CD4-positive, CD25-positive, alpha-beta regulatory T cell (primary cell): Measurements from ENCODE around the gene RASL10B. TPM values are rescaled to one million over a fixed set of nuclear protein-coding genes. Genes with fewer than 3 reads are reported as not detected.

ENCODE experiments used
- ATAC-seq, 2 donors: fragments of 150-1000 bp; cut with Tn5 transposase; one replicate each; pipeline ENCODE4 v1.10.0; 2021; ENCODE audit warnings: low read depth in 2 of 2, moderate number of reproducible peaks in 2 of 2, moderate library complexity in 1 of 2
- DNase-seq, 3 donors: peaks; one replicate each; pipeline versions ENCODE4 v3.0.0 to v3.0.0-alpha.2; 2012 to 2022; ENCODE audit warnings: mixed read lengths in 1 of 3
- H3K27ac ChIP-seq: one replicate; pipeline ENCODE4 v1.7.0; 2013; ENCODE audit warnings: mild to moderate bottlenecking, low read length; ENCODE audit not compliant: insufficient read depth, poor library complexity, severe bottlenecking
- H3K27me3 ChIP-seq: one replicate; pipeline ENCODE4 v1.7.0; 2013; ENCODE audit warnings: low read length; ENCODE audit not compliant: control insufficient read depth, insufficient read depth
- H3K36me3 ChIP-seq: one replicate; pipeline ENCODE4 v1.7.0; 2013; ENCODE audit warnings: mild to moderate bottlenecking, low read length, moderate library complexity; ENCODE audit not compliant: control insufficient read depth, insufficient read depth
- H3K4me1 ChIP-seq: 2 replicates; pipeline ENCODE4 v1.7.0; 2013; ENCODE audit warnings: mild to moderate bottlenecking, low read length; ENCODE audit not compliant: insufficient read depth, control insufficient read depth, poor library complexity, severe bottlenecking
- H3K4me3 ChIP-seq: one replicate; pipeline ENCODE4 v1.7.0; 2013; ENCODE audit warnings: low read depth, mild to moderate bottlenecking, low read length, moderate library complexity
- H3K9me3 ChIP-seq, 2 experiments: 1 replicate in 1 of 2; 2 replicates in 1 of 2; pipeline ENCODE4 v1.7.0; 2013; ENCODE audit warnings: low read length in 2 of 2, mild to moderate bottlenecking in 1 of 2, moderate library complexity in 1 of 2; ENCODE audit not compliant: control insufficient read depth in 2 of 2
- H3K27ac Mint-ChIP-seq, 3 donors: one replicate each; pipeline ENCODE4 v1.8.0; 2020 to 2022; ENCODE audit warnings: mild to moderate bottlenecking in 3 of 3, mixed read lengths in 3 of 3, moderate library complexity in 2 of 3
- H3K27me3 Mint-ChIP-seq: one replicate; pipeline ENCODE4 v1.8.0; 2022; ENCODE audit warnings: mild to moderate bottlenecking, mixed read lengths
- H3K36me3 Mint-ChIP-seq: one replicate; pipeline ENCODE4 v1.8.0; 2020; ENCODE audit warnings: mixed read lengths
- H3K4me1 Mint-ChIP-seq, 4 donors: one replicate each; pipeline ENCODE4 v1.8.0; 2020 to 2022; ENCODE audit warnings: mixed read lengths in 4 of 4, mild to moderate bottlenecking in 1 of 4
- H3K4me3 Mint-ChIP-seq, 4 donors: one replicate each; pipeline ENCODE4 v1.8.0; 2020 to 2022; ENCODE audit warnings: mild to moderate bottlenecking in 4 of 4, mixed read lengths in 4 of 4, moderate library complexity in 3 of 4
- H3K9me3 Mint-ChIP-seq, 7 donors: one replicate each; pipeline ENCODE4 v1.8.0; 2020 to 2022; ENCODE audit warnings: mixed read lengths in 7 of 7, mild to moderate bottlenecking in 3 of 7, moderate library complexity in 2 of 7
- polyA plus RNA-seq, 4 donors: library from polyadenylated mRNA; unstranded; fragments of 300-500 nt; fragmentation: Illumina TruSeq; gene quantifications; one replicate each; pipeline ENCODE4 v1.2.3, GENCODE V29; 2021
- total RNA-seq: library from RNA; stranded (reverse); gene quantifications from one replicate; pipeline ENCODE4 v1.2.3, GENCODE V29; 2022

RASL10B gene
- total and polyA plus RNA-seq, 5 donors from 2014 or later, result 0.14 TPM; not detected in 4

GRCh38 chr17:35709874-35710273 lies 21.6 kb upstream of the RASL10B start:
- H3K36me3 ChIP-seq, result peaks cover 48% of the 10 kb centered on the region
- Mint-ChIP-seq H3K9me3 (no peaks in the 10 kb centered on the region), H3K27ac (no peak overlapping the region), H3K4me1 (peaks cover 13 to 56% (median 37%) of the 10 kb centered on the region in 4 donors), H3K36me3 (peaks cover 23% of the 10 kb centered on the region), H3K4me3 (peak overlapping the region in 1 of 4 donors; percentile 23), H3K27me3 (no peaks in the 10 kb centered on the region)
- no peak overlapping the region for H3K27ac ChIP-seq
- DNase-seq (no peak), ATAC-seq (no peak)
- peaks cover 18% of the 10 kb centered on the region for H3K4me1 ChIP-seq
- H3K27me3 ChIP-seq, result no peaks in the 10 kb centered on the region
- no peak overlapping the region for H3K4me3 ChIP-seq
- H3K9me3 ChIP-seq, result no peaks in the 10 kb centered on the region

DNA sequence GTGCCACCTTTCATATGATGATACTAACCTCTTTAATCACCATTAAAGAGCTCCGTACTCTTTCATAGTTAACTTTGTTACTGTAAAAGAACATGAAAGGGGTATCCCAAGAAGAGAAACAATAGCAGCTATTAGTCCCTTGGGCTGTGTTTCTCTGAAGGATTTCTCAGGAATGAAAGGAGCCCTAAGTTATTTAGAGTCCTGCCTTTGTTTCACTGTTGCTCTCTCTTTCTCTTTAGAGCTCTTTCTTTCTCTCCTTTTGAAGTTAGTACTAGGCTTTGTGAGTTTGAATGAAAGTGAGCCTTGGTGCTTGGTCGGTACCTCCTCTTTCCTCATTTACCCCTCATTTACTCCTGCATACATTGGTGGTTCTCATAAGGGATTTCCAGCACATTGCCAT lies 20.5 kb upstream of the RASL10B start:
- Mint-ChIP-seq H3K4me3 (peak overlapping the region in 1 of 4 donors; percentile 13), H3K27ac (no peak overlapping the region), H3K4me1 (peaks cover 7 to 45% (median 28%) of the 10 kb centered on the region in 4 donors), H3K27me3 (no peaks in the 10 kb centered on the region), H3K36me3 (peaks cover 18% of the 10 kb centered on the region), H3K9me3 (no peaks in the 10 kb centered on the region)
- H3K36me3 ChIP-seq, result peaks cover 56% of the 10 kb centered on the region
- H3K4me1 ChIP-seq, result peaks cover 18% of the 10 kb centered on the region
- H3K9me3 ChIP-seq, result no peaks in the 10 kb centered on the region
- DNase-seq (no peak), ATAC-seq (no peak)
- H3K4me3 ChIP-seq, result no peak overlapping the region
- H3K27me3 ChIP-seq, result no peaks in the 10 kb centered on the region
- no peak overlapping the region for H3K27ac ChIP-seq

DNA sequence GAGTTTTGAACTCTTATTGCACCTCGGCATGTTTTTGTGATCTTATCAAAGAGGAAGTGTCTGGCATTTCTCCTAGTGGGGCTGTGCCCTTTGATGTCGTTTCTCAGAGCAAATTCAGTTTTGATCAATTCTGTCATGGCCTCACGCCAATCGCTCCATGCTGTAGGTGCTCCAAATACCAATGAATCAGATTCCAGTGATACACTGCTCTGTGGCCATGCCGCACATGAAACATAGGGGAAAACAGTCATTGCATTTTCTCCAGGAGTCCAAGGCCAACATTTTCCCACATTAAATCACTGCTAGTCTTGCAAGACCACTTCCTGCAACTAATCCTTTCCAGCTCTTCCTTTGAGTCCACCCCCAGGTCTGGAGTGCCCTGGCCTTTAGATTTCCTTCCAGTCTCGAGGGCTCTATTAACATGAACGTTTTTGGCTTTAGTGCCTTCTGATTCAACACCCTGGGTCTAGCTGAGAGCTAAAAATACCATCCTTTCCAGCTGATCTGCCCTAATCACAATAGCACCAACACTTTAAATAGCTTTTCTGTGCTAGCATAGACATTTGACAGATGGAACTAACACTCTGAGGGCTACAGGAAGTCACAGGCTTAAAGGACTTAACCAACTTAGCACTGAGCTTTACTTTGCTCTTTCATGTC lies 18.2 kb upstream of the RASL10B start:
- no peak for ATAC-seq
- Histone ChIP-seq H3K36me3 (peaks cover 72% of the 10 kb centered on the region), H3K9me3 (no peaks in the 10 kb centered on the region), H3K4me3 (peak overlapping the region; percentile 9), H3K4me1 (peaks cover 10% of the 10 kb centered on the region), H3K27me3 (no peaks in the 10 kb centered on the region), H3K27ac (no peak overlapping the region)
- Mint-ChIP-seq H3K4me3 (no peak overlapping the region), H3K27ac (no peak overlapping the region), H3K9me3 (no peaks in the 10 kb centered on the region), H3K27me3 (no peaks in the 10 kb centered on the region), H3K36me3 (peaks cover 27% of the 10 kb centered on the region), H3K4me1 (peaks cover 1 to 25% (median 14%) of the 10 kb centered on the region in 4 donors)
- no peak for DNase-seq

GRCh38 chr17:35714988-35715387 lies 16.5 kb upstream of the RASL10B start:
- Histone ChIP-seq H3K9me3 (no peaks in the 10 kb centered on the region), H3K36me3 (peaks cover 72% of the 10 kb centered on the region), H3K4me3 (no peak overlapping the region), H3K27me3 (no peaks in the 10 kb centered on the region), H3K4me1 (peaks cover 9% of the 10 kb centered on the region), H3K27ac (no peak overlapping the region)
- H3K27me3 Mint-ChIP-seq, result no peaks in the 10 kb centered on the region
- ATAC-seq (no peak), DNase-seq (no peak)
- H3K27ac Mint-ChIP-seq, result no peak overlapping the region
- no peak overlapping the region for H3K4me3 Mint-ChIP-seq
- peaks cover 27% of the 10 kb centered on the region for H3K36me3 Mint-ChIP-seq
- H3K4me1 Mint-ChIP-seq, result peaks cover 0 to 10% (median 2%) of the 10 kb centered on the region in 4 donors
- no peaks in the 10 kb centered on the region for H3K9me3 Mint-ChIP-seq

GRCh38 chr17:35715416-35715815 lies 16.0 kb upstream of the RASL10B start:
- Histone ChIP-seq H3K9me3 (no peaks in the 10 kb centered on the region), H3K4me3 (no peak overlapping the region), H3K36me3 (peaks cover 69% of the 10 kb centered on the region), H3K27ac (no peak overlapping the region), H3K4me1 (peaks cover 9% of the 10 kb centered on the region), H3K27me3 (no peaks in the 10 kb centered on the region)
- Mint-ChIP-seq H3K4me3 (no peak overlapping the region), H3K27me3 (no peaks in the 10 kb centered on the region), H3K9me3 (no peaks in the 10 kb centered on the region), H3K27ac (no peak overlapping the region), H3K36me3 (peaks cover 23% of the 10 kb centered on the region), H3K4me1 (peaks cover 0 to 10% (median 2%) of the 10 kb centered on the region in 4 donors)
- DNase-seq (no peak), ATAC-seq (no peak)

GRCh38 chr17:35716173-35716572 lies 15.3 kb upstream of the RASL10B start:
- H3K27ac Mint-ChIP-seq, result no peak overlapping the region
- H3K9me3 Mint-ChIP-seq, result no peaks in the 10 kb centered on the region
- H3K36me3 Mint-ChIP-seq, result peaks cover 24% of the 10 kb centered on the region
- H3K4me3 Mint-ChIP-seq, result no peak overlapping the region
- Histone ChIP-seq H3K4me3 (no peak overlapping the region), H3K27ac (no peak overlapping the region), H3K4me1 (peaks cover 9% of the 10 kb centered on the region), H3K36me3 (peaks cover 69% of the 10 kb centered on the region), H3K9me3 (no peaks in the 10 kb centered on the region), H3K27me3 (no peaks in the 10 kb centered on the region)
- no peaks in the 10 kb centered on the region for H3K27me3 Mint-ChIP-seq
- peaks cover 0 to 8% (median 2%) of the 10 kb centered on the region in 4 donors for H3K4me1 Mint-ChIP-seq
- DNase-seq (no peak), ATAC-seq (no peak)

DNA sequence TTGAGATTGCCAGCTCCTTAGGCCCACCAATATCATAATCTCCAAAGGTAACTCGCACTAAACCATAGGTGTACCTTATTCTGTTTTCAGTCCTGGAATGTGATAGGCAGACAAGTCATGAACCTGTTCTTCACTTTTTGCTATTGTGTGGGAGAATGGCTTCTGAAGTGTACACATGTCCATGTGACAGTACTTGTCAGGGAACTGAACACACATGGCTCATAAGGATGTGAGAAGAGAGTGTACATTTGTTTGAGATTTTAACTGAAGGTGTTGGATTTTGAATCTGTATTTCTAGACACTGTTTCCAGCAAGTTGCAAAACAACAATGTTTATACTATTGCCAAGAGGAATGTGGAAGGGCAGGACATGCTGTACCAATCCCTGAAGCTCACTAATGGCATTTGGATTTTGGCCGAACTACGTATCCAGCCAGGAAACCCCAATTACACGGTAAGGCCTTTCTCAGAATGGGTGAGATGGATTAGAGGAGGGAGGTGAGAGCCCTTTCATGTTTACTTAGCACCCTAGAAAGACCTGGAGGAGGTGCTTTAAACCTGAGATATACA lies 14.5 kb upstream of the RASL10B start:
- Histone ChIP-seq H3K4me3 (no peak overlapping the region), H3K27me3 (no peaks in the 10 kb centered on the region), H3K9me3 (no peaks in the 10 kb centered on the region), H3K27ac (no peak overlapping the region), H3K36me3 (peaks cover 70% of the 10 kb centered on the region), H3K4me1 (peaks cover 9% of the 10 kb centered on the region)
- Mint-ChIP-seq H3K27me3 (no peaks in the 10 kb centered on the region), H3K4me3 (no peak overlapping the region), H3K36me3 (peaks cover 23% of the 10 kb centered on the region), H3K4me1 (peaks cover 0 to 3% (median under 1%) of the 10 kb centered on the region in 4 donors), H3K27ac (no peak overlapping the region), H3K9me3 (no peaks in the 10 kb centered on the region)
- DNase-seq (no peak), ATAC-seq (no peak)

GRCh38 chr17:35717475-35717874 lies 14.0 kb upstream of the RASL10B start:
- H3K36me3 ChIP-seq, result peaks cover 72% of the 10 kb centered on the region
- no peak overlapping the region for H3K27ac Mint-ChIP-seq
- H3K4me3 Mint-ChIP-seq, result no peak overlapping the region

More at GRCh38 chr17:35717475-35717874, 14.0 kb upstream of the RASL10B start:
- DNase-seq, result no peak
- Histone ChIP-seq H3K4me3 (no peak overlapping the region), H3K27ac (no peak overlapping the region), H3K27me3 (no peaks in the 10 kb centered on the region), H3K9me3 (no peaks in the 10 kb centered on the region), H3K4me1 (peaks cover 8% of the 10 kb centered on the region)
- H3K36me3 Mint-ChIP-seq, result peaks cover 23% of the 10 kb centered on the region
- H3K4me1 Mint-ChIP-seq, result no peaks in the 10 kb centered on the region
- H3K27me3 Mint-ChIP-seq, result no peaks in the 10 kb centered on the region
- no peak for ATAC-seq
- no peaks in the 10 kb centered on the region for H3K9me3 Mint-ChIP-seq
